GM18951 (cell line): ENCODE data around the gene RBMS3.
"Not testable (repeated sequence)": the region's sequence is repeated elsewhere in the genome, so short reads cannot be mapped to it uniquely, and the experiment has no call there.

Experiments used
- POLR2A ChIP-seq: IDR thresholded peaks from 4 replicates; pipeline ENCODE4 v1.6.1; 2011; ENCODE audit warnings: mild to moderate bottlenecking; ENCODE audit not compliant: insufficient read length, insufficient read depth; ENCODE audit errors: extremely low read depth
- in situ Hi-C: fragments of 300-500 bp; cut with MboI; formaldehyde crosslinking; loops from one replicate; pipeline ENCODE4 v1.12.0; 2022; ENCODE audit warnings: low sequenced_read_pairs, mixed read lengths, inconsistent platforms; ENCODE audit not compliant: unreplicated experiment

RBMS3 gene

GRCh38 chr3:29280404-29281093 lies at the start of gene RBMS3:
Gene RBMS3, plus strand, starts transcription at chr3:29281071.
- no peak for TF ChIP-seq POLR2A
- in situ Hi-C loops, result no loop called here

GRCh38 chr3:29233126-29233525 lies 47.7 kb upstream of the RBMS3 start:
- in situ Hi-C loops, result not testable (repeated sequence)

- in situ Hi-C loops, result no loop called here
- TF ChIP-seq POLR2A, result no peak
These were observed 44.6 kb upstream of the RBMS3 start for GRCh38 chr3:29236146-29236840.

DNA sequence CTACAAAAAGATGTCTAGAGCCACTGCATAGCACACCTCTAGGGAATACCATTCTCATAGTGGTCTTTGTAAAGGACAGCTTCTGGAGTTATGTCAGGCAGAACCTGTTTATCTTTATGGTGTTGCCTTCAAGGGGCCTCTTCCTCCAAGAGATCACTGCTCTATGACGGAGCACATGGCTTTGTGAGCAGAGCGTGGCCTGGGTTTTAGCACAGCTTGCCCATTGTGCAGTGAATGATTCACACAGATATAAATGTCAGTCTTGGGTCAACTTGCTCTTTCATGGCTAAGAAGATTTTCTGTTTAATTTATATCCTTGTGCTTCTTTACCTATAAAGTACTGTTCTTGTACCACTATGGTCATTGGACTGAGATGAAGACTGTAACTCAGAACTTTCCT lies 41.5 kb upstream of the RBMS3 start:
- in situ Hi-C loops, result no loop called here
- no peak for TF ChIP-seq POLR2A

DNA sequence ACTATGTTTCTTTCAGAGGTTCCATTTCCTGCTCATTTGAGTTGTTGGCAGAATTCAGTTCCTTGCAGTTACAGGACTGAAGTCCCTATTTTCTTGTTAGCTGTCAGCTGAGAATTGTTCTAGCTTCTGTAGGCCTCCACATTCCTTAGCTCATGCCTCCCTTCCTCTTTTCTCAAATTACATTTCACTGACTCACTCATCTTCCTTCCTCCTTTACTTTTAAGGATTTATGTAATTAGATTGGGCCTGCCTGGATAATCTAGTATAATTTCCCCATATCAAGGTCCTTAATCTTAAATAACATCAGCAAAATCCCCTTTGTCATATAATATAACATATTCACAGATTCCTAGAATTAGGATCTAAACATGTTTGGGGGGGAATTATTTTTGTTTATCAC lies 40.6 kb upstream of the RBMS3 start:
- no peak for TF ChIP-seq POLR2A
- in situ Hi-C loops, result no loop called here

- no peak for TF ChIP-seq POLR2A
- in situ Hi-C loops, result no loop called here
These were observed 40.0 kb upstream of the RBMS3 start for GRCh38 chr3:29240887-29241286.

DNA sequence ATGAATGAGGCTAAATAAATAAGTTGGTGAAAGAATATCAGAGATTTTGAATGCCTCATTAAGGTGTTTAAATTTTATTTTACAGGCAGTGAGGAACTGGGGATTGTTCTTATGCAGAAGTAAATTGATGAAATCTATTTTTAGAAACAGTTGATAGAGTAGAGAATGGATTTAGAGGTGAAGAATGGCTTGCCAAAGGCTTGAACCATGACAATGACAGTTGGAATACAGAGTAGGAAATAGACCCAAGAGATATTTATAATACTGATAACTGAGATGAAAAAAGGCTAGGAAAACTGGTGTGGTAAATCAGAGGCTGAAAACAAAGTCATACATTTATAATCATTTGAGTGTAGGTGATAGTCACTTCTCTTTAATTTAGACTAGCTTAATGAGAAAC lies 39.0 kb upstream of the RBMS3 start:
- in situ Hi-C loops, result no loop called here
- TF ChIP-seq POLR2A, result no peak

- in situ Hi-C loops, result no loop called here
- TF ChIP-seq POLR2A, result no peak
These were observed 38.6 kb upstream of the RBMS3 start for GRCh38 chr3:29242296-29242695.

- TF ChIP-seq POLR2A, result no peak
These were observed 35.4 kb upstream of the RBMS3 start for GRCh38 chr3:29245441-29245840.

GRCh38 chr3:29247088-29247745 lies 33.7 kb upstream of the RBMS3 start:
- in situ Hi-C loops, result no loop called here
- TF ChIP-seq POLR2A, result no peak

More at GRCh38 chr3:29245441-29245840, 35.4 kb upstream of the RBMS3 start:
- in situ Hi-C loops, result no loop called here

- TF ChIP-seq POLR2A, result no peak
- in situ Hi-C loops, result no loop called here
These were observed 31.0 kb upstream of the RBMS3 start for GRCh38 chr3:29249829-29250345.

GRCh38 chr3:29255854-29256696 lies 24.8 kb upstream of the RBMS3 start:
- in situ Hi-C loops, result no loop called here
- no peak for TF ChIP-seq POLR2A

- no peak for TF ChIP-seq POLR2A
- in situ Hi-C loops, result no loop called here
These were observed 22.7 kb upstream of the RBMS3 start for GRCh38 chr3:29258161-29258560.
